H1 (cell line): Measurements from ENCODE around the gene PRKCH. TPM values are rescaled to one million over a fixed set of nuclear protein-coding genes. Genes with fewer than 3 reads are reported as not detected.

ENCODE experiments used
- KDM5A ChIP-seq: fragments of 200-600 bp; IDR thresholded peaks from 2 replicates; pipeline ENCODE4 v1.7.1; 2012; ENCODE audit warnings: mild to moderate bottlenecking, low read length, inconsistent platforms, mixed read lengths
- polyA plus RNA-seq, 7 experiments: library from polyadenylated mRNA; depleted of rRNA in 3 of 7; stranded (reverse) in 5 of 7; unstranded in 2 of 7; fragments of >200 nt in 5 of 7; fragments of 200-250 nt in 2 of 7; gene quantifications; 1 replicate in 5 of 7; 2 replicates in 1 of 7; 4 replicates in 1 of 7; pipeline versions ENCODE4 v1.2.1 to v1.2.3, GENCODE V29; 2011 to 2013; ENCODE audit warnings: missing spikeins in 2 of 7, mixed read lengths in 2 of 7
- total RNA-seq: library from RNA; stranded (reverse); fragmentation: NEBNext Ultra II Directional; extraction: Animal tissue kit (Norgen Biotek cat#: 25700); gene quantifications from 2 replicates; pipeline ENCODE4 v1.2.1, GENCODE V29; 2021

The PRKCH gene
- total and polyA plus RNA-seq, 2 of the 8 experiments (the other 6 are each of a cell fraction or from before 2014, with no cell fraction given): 6.4 to 7.0 TPM

DNA sequence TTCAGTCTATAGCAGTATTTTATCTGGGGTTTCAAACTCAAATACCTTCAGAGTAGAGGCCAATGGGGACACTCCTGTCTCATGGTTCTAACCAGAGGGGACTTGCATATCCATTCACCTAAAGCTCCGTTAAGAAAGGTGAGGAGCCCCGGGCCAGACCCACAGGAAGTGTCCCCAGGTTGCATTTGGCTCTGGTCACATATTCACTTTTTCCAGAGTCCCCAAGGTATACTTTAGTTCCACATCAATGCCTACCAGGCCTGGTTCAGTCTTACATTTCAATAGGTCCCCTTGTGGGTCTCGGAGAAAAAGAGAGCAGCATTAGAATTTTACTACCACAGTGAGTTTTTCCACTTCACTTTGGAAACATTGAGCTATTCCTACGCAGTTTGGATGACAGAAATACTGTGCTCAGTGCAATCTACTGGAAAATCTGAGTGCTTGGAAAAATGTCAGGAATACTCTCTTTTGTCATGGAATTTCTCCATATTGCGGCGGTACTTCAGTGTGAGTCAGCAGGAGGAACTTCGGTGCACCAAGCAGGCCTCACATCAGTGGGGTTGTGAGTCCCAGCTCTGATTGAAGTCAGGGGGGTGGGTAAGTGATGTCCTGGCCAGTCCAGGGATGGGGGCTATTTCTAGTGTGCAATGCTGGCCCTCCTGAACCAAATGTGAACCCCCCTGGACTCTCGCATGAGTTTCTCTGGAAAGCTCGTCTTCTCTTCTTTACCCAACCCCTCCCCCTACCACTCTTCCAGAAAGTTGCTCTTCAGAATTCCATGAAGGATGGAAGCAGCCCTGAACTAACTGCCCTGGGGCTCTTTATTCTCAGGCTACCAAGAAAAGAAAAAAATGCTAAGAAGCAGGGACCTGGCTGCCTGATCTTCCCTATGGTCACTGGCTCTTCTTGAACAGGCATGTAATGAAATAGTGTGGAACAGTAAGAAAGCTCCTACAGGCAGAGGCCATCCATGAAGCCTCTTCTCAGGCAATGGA is 184.7 kb downstream of the PRKCH start (continued):
- no peak for TF ChIP-seq KDM5A
